ENCODE results near the gene NHLRC2. TPM values are rescaled to one million over a fixed set of nuclear protein-coding genes. Genes with fewer than 3 reads are reported as not detected.

Gene NHLRC2
- total RNA-seq, 1 experiment from 2014 or later, result 56.3 TPM

GRCh38 chr10:113957013-113957412 lies 102.6 kb downstream of the NHLRC2 start:
- Histone ChIP-seq H4K20me1 (ENCODE audit: insufficient read depth) (no peaks in the 10 kb centered on the region), H3K4me3 (replicated peaks in 1 of 2; ENCODE audit: low read depth in 1 of 2, low read length in 2 of 2) (no peak overlapping the region), H3K4me1 (ENCODE audit: control insufficient read depth in 1 of 2, insufficient read depth in 2 of 2, low read length in 2 of 2) (peaks cover 30 to 43% of the 10 kb centered on the region in 2 experiments), H3K27me3 (ENCODE audit: insufficient read depth, low read length) (no peaks in the 10 kb centered on the region), H3K9me2 (ENCODE audit: insufficient read depth) (no peaks in the 10 kb centered on the region), H3K36me3 (ENCODE audit: control insufficient read depth in 1 of 2, insufficient read depth in 2 of 2, low read length in 2 of 2) (no peaks in the 10 kb centered on the region), H2AFZ (ENCODE audit: low read depth, low read length, poor library complexity, severe bottlenecking) (no peak overlapping the region), H3K9me3 (ENCODE audit: control insufficient read depth in 1 of 2, insufficient read depth in 1 of 2, low read depth in 1 of 2, low read length in 2 of 2) (no peaks in the 10 kb centered on the region), H3K9ac (ENCODE audit: low read length) (no peak overlapping the region), H3K79me2 (ENCODE audit: insufficient read depth, low read length) (no peaks in the 10 kb centered on the region), H3K27ac (ENCODE audit: low read depth, low read length) (no peak overlapping the region), H3K4me2 (ENCODE audit: low read length) (no peak overlapping the region)
- ChIA-PET CTCF (no interaction called here), POLR2A (no interaction called here), RAD21 (ENCODE audit: low non-redundant PET in 1 of 2, low total read pairs in 2 of 2, uncharacterized antibody in 2 of 2, unreplicated experiment in 2 of 2) (no interaction called here)
- intact Hi-C loops (cut with micrococcal nuclease), result no loop called here
- no TSS peak for BruUV-seq (replicated peaks)
- ATAC-seq (no peak), DNase-seq (ENCODE audit: low read depth, low spot score) (no peak)
- TF ChIP-seq MAX (IDR thresholded peaks at IDR 0.05), result no peak
- no peak for TF ChIP-seq FOSL1 (IDR thresholded peaks at IDR 0.05; ENCODE audit: low read depth)
- TF ChIP-seq ZFX (IDR thresholded peaks at IDR 0.05), result no peak

- Histone ChIP-seq H3K4me3 (replicated peaks in 1 of 2; ENCODE audit: low read depth in 1 of 2, low read length in 2 of 2) (peak overlapping the region in 1 of 2 experiments; percentile 2; a peak in 1 of 4 replicates), H3K4me2 (ENCODE audit: low read length) (peak overlapping the region; percentile 66), H3K9ac (ENCODE audit: low read length) (peak overlapping the region; percentile 22), H3K27me3 (ENCODE audit: insufficient read depth, low read length) (no peaks in the 10 kb centered on the region), H3K79me2 (ENCODE audit: insufficient read depth, low read length) (no peaks in the 10 kb centered on the region), H4K20me1 (ENCODE audit: insufficient read depth) (no peaks in the 10 kb centered on the region), H2AFZ (ENCODE audit: low read depth, low read length, poor library complexity, severe bottlenecking) (peak overlapping the region; percentile 80), H3K27ac (ENCODE audit: low read depth, low read length) (peak overlapping the region; percentile 48), H3K36me3 (ENCODE audit: control insufficient read depth in 1 of 2, insufficient read depth in 2 of 2, low read length in 2 of 2) (no peaks in the 10 kb centered on the region), H3K4me1 (ENCODE audit: control insufficient read depth in 1 of 2, insufficient read depth in 2 of 2, low read length in 2 of 2) (peaks cover 30 to 43% of the 10 kb centered on the region in 2 experiments), H3K9me2 (ENCODE audit: insufficient read depth) (no peaks in the 10 kb centered on the region), H3K9me3 (ENCODE audit: control insufficient read depth in 1 of 2, insufficient read depth in 1 of 2, low read depth in 1 of 2, low read length in 2 of 2) (no peaks in the 10 kb centered on the region)
- intact Hi-C loops (cut with micrococcal nuclease), result no loop called here
- ATAC-seq (peak; percentile 86), DNase-seq (ENCODE audit: low read depth, low spot score) (peak; percentile 82)
- ChIA-PET RAD21 (ENCODE audit: low non-redundant PET in 1 of 2, low total read pairs in 2 of 2, uncharacterized antibody in 2 of 2, unreplicated experiment in 2 of 2) (no interaction called here), POLR2A (no interaction called here), CTCF (interaction anchor here (0.6 kb wide), 1 partner anchor 129 kb away, joined by 3 read pairs; no protein-coding TSS in a partner anchor)
- no TSS peak for BruUV-seq (replicated peaks)
- peak; percentile 90 for TF ChIP-seq FOSL1 (IDR thresholded peaks at IDR 0.05; ENCODE audit: low read depth)
- TF ChIP-seq POLR2AphosphoS5 (IDR thresholded peaks at IDR 0.05; ENCODE audit: low read depth, low read length), result peak; percentile 35; the same call in 1 of the 2 replicates
- no peak for TF ChIP-seq SIN3A (IDR thresholded peaks at IDR 0.05; ENCODE audit: low read depth)
- peak; percentile 92 for TF ChIP-seq CBX3 (IDR thresholded peaks at IDR 0.05; ENCODE audit: low read depth)
- TF ChIP-seq MAX (IDR thresholded peaks at IDR 0.05), result peak; percentile 50
- TF ChIP-seq ATF3 (IDR thresholded peaks at IDR 0.05), result no peak
- no peak for TF ChIP-seq ZNF274 (IDR thresholded peaks at IDR 0.05; ENCODE audit: low read depth, low read length)
- TF ChIP-seq ZFX (IDR thresholded peaks at IDR 0.05), result no peak
- peak; percentile 88 for TF ChIP-seq JUND (IDR thresholded peaks at IDR 0.05)
- no peak for TF ChIP-seq ELF1 (IDR thresholded peaks at IDR 0.05; ENCODE audit: borderline replicate concordance, low read depth)
- no peak for TF ChIP-seq REST (IDR thresholded peaks at IDR 0.05; ENCODE audit: low read depth)
- no peak for TF ChIP-seq CTCF (IDR thresholded peaks at IDR 0.05 in 2 of 3, conservative IDR thresholded peaks at IDR 0.05 in 1 of 3; ENCODE audit: borderline replicate concordance in 1 of 3, insufficient read depth in 1 of 3, low read depth in 2 of 3, low read length in 2 of 3)
These were observed 104.3 kb downstream of the NHLRC2 start for GRCh38 chr10:113958631-113959382.

Data from HCT116 (cell line).